Astrocyte (in vitro differentiated cells and primary cell): ENCODE results near the gene RPH3AL. TPM values are rescaled to one million over a fixed set of nuclear protein-coding genes. Genes with fewer than 3 reads are reported as not detected.

ENCODE experiments used
- DNase-seq: peaks from one replicate; pipeline ENCODE4 v3.0.0-alpha.2; 2010; ENCODE audit warnings: low read depth
- FAIRE-seq: peaks from 2 replicates; lab custom pipeline; 2011; peaks lifted over from hg19 to GRCh38; lab: Jason Lieb, UNC
- H2AFZ ChIP-seq: 2 replicates; pipeline ENCODE4 v1.6.0; 2012; ENCODE audit warnings: low read depth, low read length, inconsistent platforms
- H3K27ac ChIP-seq: 2 replicates; pipeline ENCODE4 v1.5.1; 2011; ENCODE audit warnings: low read depth, low read length, inconsistent platforms
- H3K27me3 ChIP-seq: 2 replicates; pipeline ENCODE4 v1.6.0; 2011; ENCODE audit warnings: low read length, inconsistent platforms; ENCODE audit not compliant: insufficient read depth
- H3K36me3 ChIP-seq: 2 replicates; pipeline ENCODE4 v1.5.1; 2011; ENCODE audit warnings: low read length, inconsistent platforms; ENCODE audit not compliant: insufficient read depth
- H3K4me1 ChIP-seq: 2 replicates; pipeline ENCODE4 v1.5.1; 2011; ENCODE audit warnings: low read length, inconsistent platforms; ENCODE audit not compliant: insufficient read depth
- H3K4me2 ChIP-seq: 2 replicates; pipeline ENCODE4 v1.6.0; 2012; ENCODE audit warnings: low read length, inconsistent platforms
- H3K4me3 ChIP-seq: 2 replicates; pipeline ENCODE4 v1.5.1; 2011; ENCODE audit warnings: low read depth, mild to moderate bottlenecking, low read length, inconsistent platforms; ENCODE audit not compliant: insufficient read depth
- H3K79me2 ChIP-seq: 2 replicates; pipeline ENCODE4 v1.6.0; 2012; ENCODE audit warnings: mild to moderate bottlenecking, low read length, inconsistent platforms; ENCODE audit not compliant: insufficient read depth
- H3K9ac ChIP-seq: 2 replicates; pipeline ENCODE4 v1.6.0; 2012; ENCODE audit warnings: mild to moderate bottlenecking, low read length, inconsistent platforms
- H3K9me3 ChIP-seq: 2 replicates; pipeline ENCODE4 v1.5.1; 2012; ENCODE audit warnings: low read depth, mild to moderate bottlenecking, low read length, inconsistent platforms; ENCODE audit not compliant: insufficient read depth
- H4K20me1 ChIP-seq: 2 replicates; pipeline ENCODE4 v1.6.0; 2012; ENCODE audit warnings: low read length, inconsistent platforms; ENCODE audit not compliant: insufficient read depth
- H3K27ac Mint-ChIP-seq: one replicate; pipeline ENCODE4 v1.8.0; 2021; ENCODE audit warnings: mild to moderate bottlenecking, mixed read lengths; ENCODE audit not compliant: unreplicated experiment
- H3K27me3 Mint-ChIP-seq: one replicate; pipeline ENCODE4 v1.8.0; 2021; ENCODE audit warnings: low read depth, mixed read lengths; ENCODE audit not compliant: unreplicated experiment
- H3K36me3 Mint-ChIP-seq: one replicate; pipeline ENCODE4 v1.8.0; 2021; ENCODE audit warnings: low read depth, mixed read lengths; ENCODE audit not compliant: unreplicated experiment
- H3K4me1 Mint-ChIP-seq: one replicate; pipeline ENCODE4 v1.8.0; 2021; ENCODE audit warnings: low read depth, mixed read lengths; ENCODE audit not compliant: unreplicated experiment
- H3K4me3 Mint-ChIP-seq: one replicate; pipeline ENCODE4 v1.8.0; 2021; ENCODE audit warnings: mild to moderate bottlenecking, moderate library complexity, mixed read lengths; ENCODE audit not compliant: unreplicated experiment
- H3K9me3 Mint-ChIP-seq: one replicate; pipeline ENCODE4 v1.8.0; 2021; ENCODE audit warnings: mild to moderate bottlenecking, mixed read lengths; ENCODE audit not compliant: unreplicated experiment
- EZH2 ChIP-seq: IDR thresholded peaks from 2 replicates; pipeline ENCODE4 v1.6.1; 2012; ENCODE audit warnings: mild to moderate bottlenecking, low read length, inconsistent platforms; ENCODE audit not compliant: insufficient read depth
- total RNA-seq: library from RNA; stranded (reverse); gene quantifications from 2 replicates; pipeline ENCODE4 v1.2.1, GENCODE V29; 2021
- TF ChIP-seq, protein P1 (sequence below): IDR thresholded peaks from 2 replicates; pipeline ENCODE4 v1.5.1; 2011; ENCODE audit warnings: low read depth, mild to moderate bottlenecking, inconsistent platforms, low read length, moderate library complexity; ENCODE audit not compliant: insufficient read depth

RPH3AL gene
- total RNA-seq, 1 donor from 2014 or later = 3.7 TPM

DNA sequence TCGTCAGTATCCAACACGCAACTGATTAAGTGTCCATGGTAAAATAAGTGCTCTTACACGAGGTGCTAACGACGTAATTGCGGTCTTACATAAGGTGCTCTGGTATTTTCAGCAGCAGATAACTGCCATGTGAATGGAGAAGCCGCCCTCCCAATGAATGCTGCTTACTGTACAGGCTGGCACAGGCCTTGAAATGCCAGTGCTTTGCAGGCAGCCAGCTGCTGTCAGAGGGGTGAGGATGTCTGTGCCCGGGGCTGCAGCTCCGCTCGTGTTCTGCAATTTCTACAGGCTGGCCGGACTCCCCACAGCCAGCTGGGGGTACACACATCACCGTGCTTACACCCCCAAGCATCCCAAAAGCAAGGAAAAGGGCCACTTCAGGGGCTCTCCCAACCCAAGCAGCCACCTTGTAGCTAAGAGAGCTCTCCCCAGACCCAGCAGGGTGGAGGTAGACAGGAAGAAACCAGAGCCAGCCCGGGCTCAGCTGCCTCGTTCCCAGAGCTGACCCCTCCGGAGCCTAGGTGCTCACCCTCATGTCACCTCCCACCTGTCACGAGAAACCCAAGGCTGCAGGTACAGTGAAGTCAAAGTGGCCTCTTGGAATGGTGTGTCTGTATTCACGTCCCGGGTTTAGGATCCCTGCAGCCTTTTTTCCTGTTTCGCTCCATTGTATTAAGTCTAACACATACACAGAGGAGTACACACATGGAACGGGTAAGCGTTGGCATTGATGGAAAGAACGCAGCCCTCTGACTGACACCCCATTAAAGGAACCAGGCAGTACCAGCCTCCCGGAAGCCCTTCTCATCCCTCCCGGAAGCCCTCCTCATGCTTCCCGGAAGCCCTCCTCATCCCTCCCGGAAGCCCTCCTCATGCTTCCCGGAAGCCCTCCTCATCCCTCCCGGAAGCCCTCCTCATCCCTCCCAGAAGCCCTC lies 27.2 kb upstream of the RPH3AL start:
- H3K4me3 Mint-ChIP-seq = no peak overlapping the region
- H3K79me2 ChIP-seq = no peaks in the 10 kb centered on the region
- no peaks in the 10 kb centered on the region for H3K36me3 ChIP-seq
- H3K27ac ChIP-seq = no peak overlapping the region
- peaks cover 15% of the 10 kb centered on the region for H3K4me1 Mint-ChIP-seq
- TF ChIP-seq, protein P1, sequence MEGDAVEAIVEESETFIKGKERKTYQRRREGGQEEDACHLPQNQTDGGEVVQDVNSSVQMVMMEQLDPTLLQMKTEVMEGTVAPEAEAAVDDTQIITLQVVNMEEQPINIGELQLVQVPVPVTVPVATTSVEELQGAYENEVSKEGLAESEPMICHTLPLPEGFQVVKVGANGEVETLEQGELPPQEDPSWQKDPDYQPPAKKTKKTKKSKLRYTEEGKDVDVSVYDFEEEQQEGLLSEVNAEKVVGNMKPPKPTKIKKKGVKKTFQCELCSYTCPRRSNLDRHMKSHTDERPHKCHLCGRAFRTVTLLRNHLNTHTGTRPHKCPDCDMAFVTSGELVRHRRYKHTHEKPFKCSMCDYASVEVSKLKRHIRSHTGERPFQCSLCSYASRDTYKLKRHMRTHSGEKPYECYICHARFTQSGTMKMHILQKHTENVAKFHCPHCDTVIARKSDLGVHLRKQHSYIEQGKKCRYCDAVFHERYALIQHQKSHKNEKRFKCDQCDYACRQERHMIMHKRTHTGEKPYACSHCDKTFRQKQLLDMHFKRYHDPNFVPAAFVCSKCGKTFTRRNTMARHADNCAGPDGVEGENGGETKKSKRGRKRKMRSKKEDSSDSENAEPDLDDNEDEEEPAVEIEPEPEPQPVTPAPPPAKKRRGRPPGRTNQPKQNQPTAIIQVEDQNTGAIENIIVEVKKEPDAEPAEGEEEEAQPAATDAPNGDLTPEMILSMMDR = no peak
- no peak for TF ChIP-seq EZH2
- H3K4me3 ChIP-seq = no peak overlapping the region
- H3K27me3 Mint-ChIP-seq = peaks cover 24% of the 10 kb centered on the region
- H3K4me1 ChIP-seq = peaks cover 8% of the 10 kb centered on the region
- no peak overlapping the region for H3K27ac Mint-ChIP-seq
- no peak overlapping the region for H2AFZ ChIP-seq
- peaks cover 5% of the 10 kb centered on the region for H3K27me3 ChIP-seq
- H3K9me3 ChIP-seq = no peaks in the 10 kb centered on the region
- no peak overlapping the region for H3K4me2 ChIP-seq
- H3K9me3 Mint-ChIP-seq = peaks cover under 1% of the 10 kb centered on the region
- H4K20me1 ChIP-seq = peaks cover 9% of the 10 kb centered on the region
- DNase-seq (no peak), FAIRE-seq (no peak)
- no peaks in the 10 kb centered on the region for H3K36me3 Mint-ChIP-seq
- H3K9ac ChIP-seq = no peak overlapping the region

GRCh38 chr17:378068-378467 lies 25.5 kb upstream of the RPH3AL start:
- Mint-ChIP-seq H3K27ac (no peak overlapping the region), H3K9me3 (peaks cover 3% of the 10 kb centered on the region), H3K27me3 (peaks cover 12% of the 10 kb centered on the region), H3K4me3 (no peak overlapping the region), H3K4me1 (peaks cover 10% of the 10 kb centered on the region), H3K36me3 (no peaks in the 10 kb centered on the region)
- H3K9me3 ChIP-seq = no peaks in the 10 kb centered on the region
- H3K4me2 ChIP-seq = no peak overlapping the region
- H3K4me1 ChIP-seq = peaks cover 8% of the 10 kb centered on the region
- no peak overlapping the region for H3K9ac ChIP-seq
- H3K27ac ChIP-seq = no peak overlapping the region
- H3K79me2 ChIP-seq = no peaks in the 10 kb centered on the region
- H3K4me3 ChIP-seq = no peak overlapping the region
- H3K27me3 ChIP-seq = peaks cover 5% of the 10 kb centered on the region
- DNase-seq (no peak), FAIRE-seq (no peak)
- no peak overlapping the region for H2AFZ ChIP-seq
- H3K36me3 ChIP-seq = no peaks in the 10 kb centered on the region
- peaks cover 2% of the 10 kb centered on the region for H4K20me1 ChIP-seq
- TF ChIP-seq, protein P1 = no peak
- no peak for TF ChIP-seq EZH2
